Gastrocnemius medialis (tissue), 4 donors: ENCODE measurements around the gene MYO3B. TPM values are rescaled to one million over a fixed set of nuclear protein-coding genes. Genes with fewer than 3 reads are reported as not detected.

Experiments
- ATAC-seq, 2 donors: fragments of 150-250 bp; one replicate each; pipeline ENCODE4 v1.9.1; 2016
- DNase-seq, 2 donors: peaks; one replicate each; pipeline ENCODE4 v3.0.0-alpha.2; 2019
- H3K27ac ChIP-seq, 4 donors: fragments of 200-600 bp; sonication (generic); 1 replicate in 1 of 4; 2 replicates in 3 of 4; pipeline ENCODE4 v1.5.1; 2016 to 2018; ENCODE audit warnings: mild to moderate bottlenecking in 2 of 4, moderate library complexity in 1 of 4
- H3K27me3 ChIP-seq, 3 donors: fragments of 200-600 bp; sonication (generic) in 2 of 3; 1 replicate in 1 of 3; 2 replicates in 2 of 3; pipeline versions ENCODE4 v1.5.1 to v1.6.0; 2016 to 2019; ENCODE audit warnings: mild to moderate bottlenecking in 1 of 3, moderate library complexity in 1 of 3
- H3K36me3 ChIP-seq, 2 donors: fragments of 200-600 bp; sonication (generic) in 1 of 2; one replicate each; pipeline ENCODE4 v1.5.1; 2017 to 2018
- H3K4me1 ChIP-seq, 2 donors: fragments of 200-600 bp; sonication (generic) in 1 of 2; one replicate each; pipeline ENCODE4 v1.5.1; 2016 to 2017; ENCODE audit warnings: mild to moderate bottlenecking in 2 of 2
- H3K4me3 ChIP-seq, 4 donors: fragments of 200-600 bp; sonication (generic) in 3 of 4; 1 replicate in 1 of 4; 2 replicates in 3 of 4; pipeline ENCODE4 v1.5.1; 2016 to 2019; ENCODE audit warnings: mild to moderate bottlenecking in 2 of 4
- H3K9me3 ChIP-seq, 3 donors: fragments of 200-600 bp; sonication (generic) in 2 of 3; 1 replicate in 1 of 3; 2 replicates in 2 of 3; pipeline ENCODE4 v1.5.1; 2016 to 2019
- CTCF ChIP-seq, 5 experiments: fragments of 450-650 bp in 3 of 5; fragments of 200-600 bp in 2 of 5; sonication (generic) in 2 of 5; IDR thresholded peaks in 4 of 5; conservative IDR thresholded peaks in 1 of 5; 1 replicate in 4 of 5; 2 replicates in 1 of 5; pipeline ENCODE4 v1.5.1; 2016 to 2019; ENCODE audit warnings: antibody characterized with exemption in 5 of 5, mild to moderate bottlenecking in 3 of 5, moderate library complexity in 3 of 5
- POLR2A ChIP-seq, 2 donors: fragments of 450-650 bp; IDR thresholded peaks; one replicate each; pipeline ENCODE4 v1.6.1; 2017; ENCODE audit warnings: antibody characterized with exemption in 2 of 2, mild to moderate bottlenecking in 2 of 2, moderate library complexity in 2 of 2
- in situ Hi-C, 4 donors: fragments of 200-750 bp; cut with MboI; loops; one replicate each; pipeline versions ENCODE4 v1.15.0 to v1.8.0; 2017; ENCODE audit warnings: low sequenced_read_pairs in 4 of 4
- intact Hi-C: fragments of 100-400 bp; cut with DNase I; formaldehyde crosslinking; loops from one replicate; pipeline ENCODE4 v1.15.1; 2023; ENCODE audit warnings: low total_unique reads
- total RNA-seq, 4 donors: library from RNA; depleted of rRNA; stranded (reverse); fragments of >200 nt; gene quantifications; one replicate each; pipeline versions ENCODE4 v1.1.0 to v1.2.3, GENCODE V29; 2016

The MYO3B gene
- total RNA-seq, 4 donors from 2014 or later: 0.07 to 0.27 TPM; not detected in 2

DNA sequence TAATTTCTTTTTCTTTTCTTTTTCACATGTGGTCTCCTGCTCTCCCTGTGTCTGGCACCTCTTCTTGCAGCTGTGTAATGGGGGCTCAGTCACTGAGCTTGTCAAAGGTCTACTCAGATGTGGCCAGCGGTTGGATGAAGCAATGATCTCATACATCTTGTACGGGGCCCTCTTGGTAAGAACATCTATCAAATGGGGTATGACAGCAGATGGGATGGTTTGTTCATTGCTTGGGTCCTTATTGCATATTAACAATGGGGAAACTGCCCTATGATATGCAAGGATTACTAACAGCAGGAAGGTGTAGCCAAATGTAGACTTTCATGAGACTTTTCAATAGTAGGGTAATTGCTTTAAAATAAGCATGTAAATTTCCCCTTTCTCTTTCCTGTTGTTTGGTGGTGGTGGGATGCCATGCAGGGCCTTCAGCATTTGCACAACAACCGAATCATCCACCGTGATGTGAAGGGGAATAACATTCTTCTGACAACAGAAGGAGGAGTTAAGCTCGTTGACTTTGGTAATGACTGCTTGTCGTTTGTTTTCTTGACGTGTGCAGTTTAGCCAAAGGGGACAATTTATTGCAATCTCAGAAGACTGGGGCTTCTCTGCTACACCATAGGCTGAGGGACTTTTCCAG lies 36.5 kb downstream of the MYO3B start:
- Histone ChIP-seq H3K4me1 (peaks cover 9 to 17% of the 10 kb centered on the region in 2 donors), H3K27me3 (no peaks in the 10 kb centered on the region), H3K36me3 (no peaks in the 10 kb centered on the region), H3K4me3 (no peak overlapping the region), H3K27ac (no peak overlapping the region), H3K9me3 (no peaks in the 10 kb centered on the region)
- in situ Hi-C loops (no loop called here), intact Hi-C loops (no loop called here)
- ATAC-seq: no peak
- DNase-seq: no peak
- TF ChIP-seq CTCF (IDR thresholded peaks at IDR 0.05 in 4 of 5, conservative IDR thresholded peaks at IDR 0.05 in 1 of 5): no peak
- no peak for TF ChIP-seq POLR2A (IDR thresholded peaks at IDR 0.05)

- intact Hi-C loops: loop anchor here (5.0 kb wide), 1 partner anchor 48 kb away; no protein-coding TSS in a partner anchor
- no peak for ATAC-seq
These were observed 37.1 kb downstream of the MYO3B start for GRCh38 chr2:170215021-170215420.

DNA sequence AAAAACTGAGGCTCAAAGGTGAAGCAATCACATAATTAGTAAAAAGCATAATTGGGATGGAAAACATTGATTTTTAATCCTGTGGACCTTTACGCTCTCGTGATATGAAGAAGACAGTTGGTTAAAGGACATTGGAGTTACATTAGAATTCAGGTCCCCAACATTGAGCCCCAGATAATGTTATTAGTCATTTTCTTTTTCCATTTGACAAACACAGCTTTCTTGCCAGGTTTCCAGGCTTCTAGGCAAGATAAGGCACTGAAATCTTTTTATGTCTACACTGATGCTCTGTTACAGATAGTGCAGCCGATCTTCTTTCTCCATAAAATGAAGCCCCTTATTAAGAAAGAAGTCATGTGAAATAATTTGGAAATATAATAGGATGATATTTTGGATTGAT lies 38.5 kb downstream of the MYO3B start:
- no peak for ATAC-seq
- in situ Hi-C loops: no loop called here
- intact Hi-C loops: loop anchor here (5.0 kb wide), 1 partner anchor 49 kb away; no protein-coding TSS in a partner anchor
- no peaks in the 10 kb centered on the region for H3K27me3 ChIP-seq
- peaks cover 9 to 17% of the 10 kb centered on the region in 2 donors for H3K4me1 ChIP-seq
- DNase-seq: no peak
- peak overlapping the region in 1 of 4 donors; percentile 26 for H3K27ac ChIP-seq
- H3K36me3 ChIP-seq: no peaks in the 10 kb centered on the region
- TF ChIP-seq POLR2A (IDR thresholded peaks at IDR 0.05): no peak
- TF ChIP-seq CTCF (IDR thresholded peaks at IDR 0.05 in 4 of 5, conservative IDR thresholded peaks at IDR 0.05 in 1 of 5): no peak
- no peaks in the 10 kb centered on the region for H3K9me3 ChIP-seq
- no peak overlapping the region for H3K4me3 ChIP-seq

More at GRCh38 chr2:170215021-170215420, 37.1 kb downstream of the MYO3B start:
- TF ChIP-seq POLR2A (IDR thresholded peaks at IDR 0.05) (no peak), CTCF (IDR thresholded peaks at IDR 0.05 in 4 of 5, conservative IDR thresholded peaks at IDR 0.05 in 1 of 5) (no peak)
- in situ Hi-C loops: no loop called here
- DNase-seq: no peak
- Histone ChIP-seq H3K4me3 (no peak overlapping the region), H3K27me3 (no peaks in the 10 kb centered on the region), H3K4me1 (peaks cover 9 to 17% of the 10 kb centered on the region in 2 donors), H3K36me3 (no peaks in the 10 kb centered on the region), H3K9me3 (no peaks in the 10 kb centered on the region), H3K27ac (no peak overlapping the region)

DNA sequence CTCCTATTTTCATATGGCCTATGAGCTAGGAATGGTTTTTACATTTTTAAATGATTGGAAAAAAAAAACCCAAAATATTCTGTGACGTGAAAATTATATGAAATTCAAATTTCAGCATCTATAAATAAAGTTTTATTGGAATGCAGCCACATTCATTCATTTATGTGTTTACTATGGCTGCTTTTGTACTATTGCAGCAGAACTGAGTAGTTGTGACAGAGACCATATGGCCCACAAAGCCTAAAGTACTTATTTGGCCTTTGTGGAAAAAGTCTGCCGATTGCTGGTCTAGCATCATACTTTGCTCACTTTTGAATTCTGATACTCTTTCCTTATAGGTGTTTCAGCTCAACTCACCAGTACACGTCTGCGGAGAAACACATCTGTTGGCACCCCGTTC lies 39.0 kb downstream of the MYO3B start:
- Histone ChIP-seq H3K4me3 (no peak overlapping the region), H3K9me3 (no peaks in the 10 kb centered on the region), H3K27ac (peak overlapping the region in 2 of 4 donors; percentile 41 to 65), H3K4me1 (peaks cover 14 to 17% of the 10 kb centered on the region in 2 donors), H3K36me3 (no peaks in the 10 kb centered on the region), H3K27me3 (no peaks in the 10 kb centered on the region)
- TF ChIP-seq POLR2A (IDR thresholded peaks at IDR 0.05): no peak
- TF ChIP-seq CTCF (IDR thresholded peaks at IDR 0.05 in 4 of 5, conservative IDR thresholded peaks at IDR 0.05 in 1 of 5): no peak
- in situ Hi-C loops (no loop called here), intact Hi-C loops (loop anchor here (5.0 kb wide), 1 partner anchor 50 kb away; no protein-coding TSS in a partner anchor)
- ATAC-seq: no peak
- DNase-seq: no peak
